Measurements from ENCODE around the gene INTS14.
"Not testable (repeated sequence)": the region's sequence is repeated elsewhere in the genome, so short reads cannot be mapped to it uniquely, and the experiment has no call there.

The INTS14 gene

GRCh38 chr15:65577129-65577996, 33.6 kb downstream of the INTS14 start:
- no peak for DNase-seq

DNA sequence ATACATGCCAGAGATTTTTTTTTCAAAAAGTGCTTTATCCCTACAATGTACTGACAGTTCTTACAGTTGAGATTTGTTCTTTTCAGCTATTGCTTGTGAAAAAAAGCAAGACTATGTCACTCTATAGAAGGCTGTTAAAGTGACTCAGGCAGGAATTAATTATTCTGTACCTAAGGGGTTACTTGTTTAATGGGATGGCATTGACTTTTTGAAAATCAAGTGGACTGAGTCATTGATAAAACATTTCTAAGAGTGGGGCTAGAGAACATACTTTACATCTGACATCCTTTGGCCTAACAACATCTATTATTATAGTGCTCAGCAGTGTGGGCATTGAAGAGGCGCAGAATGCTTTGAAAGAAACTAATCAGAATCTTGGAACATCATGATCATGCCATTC, 34.3 kb downstream of the INTS14 start:
- no peak for DNase-seq

- no peak for DNase-seq
Observed at GRCh38 chr15:65571971-65572370, 39.0 kb downstream of the INTS14 start.

- no peak for DNase-seq
Observed at GRCh38 chr15:65569728-65570127, 41.2 kb downstream of the INTS14 start.

DNA sequence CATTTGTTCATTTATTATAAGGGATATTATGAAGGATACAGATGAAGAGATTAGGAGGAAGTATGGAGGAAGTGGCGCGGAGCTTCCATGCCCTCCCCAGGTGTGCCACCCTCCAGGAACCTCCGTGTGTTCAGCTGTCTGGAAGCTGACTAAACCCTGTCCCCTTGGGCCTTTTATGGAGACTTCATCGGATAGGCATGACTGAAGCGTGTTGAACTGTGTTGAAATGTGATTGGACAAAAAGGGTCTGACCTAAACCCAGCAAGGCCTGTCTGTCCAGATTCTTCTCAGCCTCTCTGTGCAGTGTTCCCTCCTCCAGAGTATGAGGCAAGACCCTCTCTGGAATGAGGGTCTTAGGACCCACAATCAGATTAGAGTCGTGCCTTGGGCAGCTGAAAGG, 49.0 kb downstream of the INTS14 start:
- no peak for DNase-seq

DNA sequence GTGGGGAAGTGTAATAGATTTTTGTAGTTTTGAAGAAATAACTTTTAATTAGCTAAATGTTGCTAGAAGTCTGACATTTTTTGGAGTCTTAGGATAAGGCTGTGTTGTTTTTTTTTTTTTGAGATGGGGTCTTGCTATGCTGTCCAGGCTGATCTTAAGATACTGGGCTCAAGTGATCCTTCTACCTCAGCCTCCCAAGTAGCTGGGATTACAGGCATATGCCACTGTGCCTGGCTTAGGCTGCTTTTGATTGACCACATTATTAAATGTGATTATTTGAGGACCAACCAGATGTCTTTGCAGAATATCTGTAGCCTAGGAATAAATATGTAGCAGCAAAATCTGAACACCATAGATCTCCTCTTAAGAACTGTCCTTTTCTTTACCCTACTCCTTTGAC, 51.0 kb downstream of the INTS14 start:
- no peak for DNase-seq

DNA sequence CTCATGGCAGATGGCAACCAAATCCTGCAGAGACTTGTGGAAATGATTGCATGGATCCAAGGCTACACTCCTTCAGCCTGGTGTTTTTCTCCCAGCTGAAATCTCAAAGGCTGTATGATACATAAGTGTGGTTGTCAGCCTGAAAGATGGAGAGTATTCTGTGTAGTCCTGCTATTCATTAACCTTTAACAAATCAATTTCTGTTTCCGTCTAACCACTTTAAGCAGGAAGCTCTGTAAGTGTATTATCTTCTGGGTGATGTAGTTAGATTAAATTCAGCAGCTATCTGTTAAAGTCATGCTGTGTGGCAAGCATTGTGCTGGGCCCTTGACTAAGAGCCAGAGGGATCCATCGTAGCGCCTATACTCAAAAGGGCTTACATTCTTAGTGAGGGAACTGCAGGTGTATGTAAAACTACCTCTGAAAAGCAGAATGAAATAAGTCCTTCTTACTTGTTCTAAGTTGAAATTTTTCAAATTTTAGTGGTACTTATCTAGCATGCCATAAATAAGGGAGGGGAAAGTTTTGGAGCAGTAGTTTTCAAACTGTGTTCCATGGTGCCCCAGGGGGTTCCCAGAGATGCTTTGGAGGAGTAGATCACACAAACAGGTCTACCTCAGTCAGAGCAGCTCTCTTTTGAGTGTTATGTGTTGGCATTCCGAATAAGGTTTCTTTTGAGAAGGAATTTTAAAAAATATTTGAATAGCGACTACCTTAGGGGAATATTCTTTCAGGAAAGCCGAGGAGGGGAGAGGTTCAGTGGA, 51.8 kb downstream of the INTS14 start:
- DNase-seq = no peak

- DNase-seq = no peak
Observed at GRCh38 chr15:65558336-65558735, 52.6 kb downstream of the INTS14 start.

GRCh38 chr15:65556622-65557021, 54.3 kb downstream of the INTS14 start:
- DNase-seq = no peak

DNA sequence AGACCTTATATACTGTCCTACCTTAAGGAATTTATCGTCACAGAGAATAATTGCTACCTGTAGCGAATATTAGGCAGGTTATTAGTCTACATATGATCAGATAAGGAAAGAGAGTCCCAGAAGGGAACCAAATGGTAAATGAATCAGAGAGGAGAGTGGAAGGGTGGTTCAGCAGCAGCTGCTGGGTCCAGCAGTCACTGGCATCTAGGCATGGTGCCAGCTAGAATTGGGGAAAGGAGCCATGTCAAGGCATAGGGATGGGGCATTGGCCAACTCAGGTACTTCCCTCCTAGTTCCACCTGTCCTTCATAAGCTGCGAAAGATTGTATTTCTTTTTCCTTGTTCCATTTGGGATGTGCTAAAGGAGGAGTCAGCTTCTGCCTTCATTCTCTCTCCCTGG, 57.2 kb downstream of the INTS14 start:
- no peak for DNase-seq

GRCh38 chr15:65552851-65553250, 58.1 kb downstream of the INTS14 start:
- not testable (repeated sequence) for DNase-seq

DNA sequence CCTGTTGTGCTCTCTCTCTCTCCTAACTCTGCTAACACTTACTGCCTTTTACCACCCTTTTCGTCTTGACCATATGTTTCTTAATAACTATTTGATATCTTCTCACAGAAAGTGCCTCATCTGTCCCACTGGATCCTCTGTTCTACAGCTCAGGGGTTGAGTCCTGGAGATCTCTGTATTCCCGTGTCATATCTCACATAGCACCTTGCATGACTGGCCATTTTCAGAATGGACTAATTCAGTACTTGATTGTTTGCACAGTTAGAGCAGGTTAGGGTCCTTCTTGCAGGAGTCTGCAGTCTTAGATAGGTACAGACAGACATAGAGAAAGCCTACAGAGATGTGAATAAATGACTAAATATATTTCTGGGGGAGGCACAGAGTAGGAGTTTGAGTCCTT, 59.7 kb downstream of the INTS14 start:
- no peak for DNase-seq

DNA sequence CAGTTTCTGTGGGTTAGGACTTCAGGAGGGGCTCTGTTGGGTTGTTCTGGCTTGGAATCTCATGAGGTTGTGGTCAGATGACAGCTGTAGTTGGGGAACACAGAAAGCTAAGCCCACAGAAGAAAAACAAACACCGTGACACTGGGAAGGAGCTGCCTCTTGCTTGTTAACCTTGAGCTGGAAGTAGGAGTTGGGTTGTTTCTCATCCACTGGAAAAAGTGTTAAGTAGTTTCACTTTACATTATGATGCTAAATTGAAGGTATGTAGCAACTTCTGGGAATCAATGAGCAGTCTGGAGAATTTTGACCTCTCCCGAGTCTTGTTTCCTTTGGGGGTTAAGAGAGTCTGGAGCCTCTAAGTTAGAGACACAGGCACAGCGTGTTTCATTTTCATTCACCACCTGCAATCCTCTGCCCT, 60.2 kb downstream of the INTS14 start:
- no peak for DNase-seq

DNA sequence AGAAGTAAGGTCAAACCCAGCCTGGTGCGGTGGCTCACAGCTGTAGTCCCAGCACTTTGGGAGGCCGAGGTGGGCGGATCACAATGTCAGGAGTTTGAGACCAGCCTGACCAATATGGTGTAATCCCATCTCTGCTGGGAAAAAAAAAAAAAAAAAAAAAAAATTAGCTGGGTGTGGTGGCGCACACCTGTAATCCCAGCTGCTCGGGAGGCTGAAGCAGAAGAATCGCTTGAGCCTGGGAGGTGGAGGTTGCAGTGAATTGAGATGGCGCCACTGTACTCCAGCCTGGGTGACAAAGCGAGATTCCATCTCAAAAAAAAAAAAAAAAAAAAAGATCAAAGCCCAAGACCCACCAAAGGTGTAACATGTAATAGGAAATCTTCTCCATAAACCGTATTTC, 61.6 kb downstream of the INTS14 start:
- not testable (repeated sequence) for DNase-seq

DNA sequence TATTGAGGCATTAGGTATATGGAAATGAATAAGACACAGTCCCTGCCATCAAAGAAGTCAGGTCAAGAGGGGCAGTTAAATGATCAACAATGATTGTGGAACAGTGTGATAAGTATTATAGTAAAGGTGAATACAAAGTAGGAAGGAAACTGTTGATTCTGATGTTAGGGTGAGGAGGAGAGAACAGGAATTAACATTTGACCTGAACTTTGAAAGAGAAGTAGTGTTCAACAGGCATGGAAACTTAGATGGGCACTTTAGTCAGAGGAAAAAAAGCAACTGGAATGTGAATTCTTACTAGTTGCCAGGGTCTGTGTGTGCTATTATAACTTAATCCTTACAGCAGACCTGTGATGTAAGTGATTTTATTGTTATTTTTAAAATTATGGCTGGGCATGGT, 63.1 kb downstream of the INTS14 start:
- DNase-seq = no peak

DNA sequence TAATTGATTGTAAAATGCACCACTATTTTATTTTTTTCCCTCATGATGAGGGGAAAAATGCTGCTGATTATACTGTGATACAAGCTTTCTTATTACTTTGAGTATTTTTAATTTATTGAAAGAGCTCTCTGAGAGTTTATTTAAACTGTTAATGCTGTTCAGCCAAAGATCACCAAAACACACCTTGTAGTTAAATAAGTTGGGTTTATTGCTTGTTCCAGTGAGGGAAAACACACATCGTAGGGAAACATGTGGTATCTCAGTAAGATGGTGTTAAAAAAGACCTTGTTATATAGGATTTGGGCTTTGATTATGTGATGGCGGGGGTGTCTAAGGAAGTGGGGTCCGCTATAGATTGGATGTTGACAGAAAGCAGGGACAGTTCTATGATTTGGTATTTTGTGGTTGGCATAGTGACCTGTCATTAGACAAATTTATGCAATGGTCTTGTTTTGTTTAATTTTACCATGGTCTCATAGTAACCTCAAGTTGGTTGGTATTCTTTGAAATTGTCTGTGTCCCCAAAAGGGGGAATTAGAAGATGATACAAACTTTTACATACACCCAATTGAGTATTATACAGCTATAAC, 69.6 kb downstream of the INTS14 start:
- DNase-seq = no peak

GRCh38 chr15:65540314-65540713, 70.6 kb downstream of the INTS14 start:
- no peak for DNase-seq

DNA sequence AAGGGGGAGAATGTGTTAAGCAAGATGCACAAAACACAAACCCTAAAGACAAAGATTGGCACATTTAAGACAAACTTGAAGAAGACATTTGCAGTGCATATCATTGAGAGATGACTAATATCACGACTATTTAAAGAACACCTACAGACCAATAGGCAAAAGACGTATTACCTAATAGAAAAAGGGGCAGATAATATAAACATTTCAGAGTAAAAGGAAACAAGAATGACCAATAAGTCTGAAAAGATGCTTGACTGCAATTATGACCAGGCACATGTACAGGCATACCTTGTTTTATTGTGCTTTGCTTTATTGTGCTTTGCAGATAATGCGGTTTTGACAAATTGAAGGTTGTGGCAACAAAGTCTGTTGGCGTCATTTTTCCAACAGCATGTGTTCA, 75.7 kb downstream of the INTS14 start:
- DNase-seq = no peak

GRCh38 chr15:65533057-65533756, 77.7 kb downstream of the INTS14 start:
- no peak for DNase-seq

DNA sequence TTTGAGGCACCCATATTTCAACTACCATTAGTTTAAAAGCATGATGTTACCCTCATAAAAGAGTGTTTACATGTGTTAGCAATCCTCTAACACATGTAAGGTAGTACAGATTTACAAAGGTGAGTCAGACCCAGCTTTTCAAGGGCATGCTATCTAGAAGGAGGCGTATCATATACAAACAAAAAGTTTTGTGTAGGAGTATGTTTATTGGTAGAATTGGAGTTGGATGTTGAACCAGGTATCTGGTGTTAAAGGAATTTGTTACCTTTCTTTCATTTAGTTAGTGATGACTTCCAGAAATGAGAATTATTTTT, 78.2 kb downstream of the INTS14 start:
- DNase-seq = no peak

GRCh38 chr15:65530318-65531111, 80.4 kb downstream of the INTS14 start, which contains the start of gene HACD3:
Gene HACD3 (plus strand): TSS chr15:65530463. CDS start chr15:65530632, 169 bp downstream.
- peak; percentile 66 to 88 (median 75) for DNase-seq

- DNase-seq = no peak
Observed at GRCh38 chr15:65529762-65530317, 81.1 kb downstream of the INTS14 start.
